PC-9 (cell line): ENCODE measurements around the gene ZNF654.

Experiments used
- EZH2 ChIP-seq: fragments of 200-600 bp; sonication (generic); IDR thresholded peaks from 2 replicates; pipeline ENCODE4 v1.8.0; 2017; ENCODE audit warnings: antibody characterized with exemption, low read depth
- TF ChIP-seq, protein P1 (sequence below): fragments of 200-600 bp; sonication (generic); conservative IDR thresholded peaks from 2 replicates; pipeline ENCODE4 v1.6.1; 2017; ENCODE audit warnings: mixed run types, antibody characterized with exemption, mild to moderate bottlenecking, moderate library complexity

- no peak for TF ChIP-seq EZH2
- TF ChIP-seq, protein P1, sequence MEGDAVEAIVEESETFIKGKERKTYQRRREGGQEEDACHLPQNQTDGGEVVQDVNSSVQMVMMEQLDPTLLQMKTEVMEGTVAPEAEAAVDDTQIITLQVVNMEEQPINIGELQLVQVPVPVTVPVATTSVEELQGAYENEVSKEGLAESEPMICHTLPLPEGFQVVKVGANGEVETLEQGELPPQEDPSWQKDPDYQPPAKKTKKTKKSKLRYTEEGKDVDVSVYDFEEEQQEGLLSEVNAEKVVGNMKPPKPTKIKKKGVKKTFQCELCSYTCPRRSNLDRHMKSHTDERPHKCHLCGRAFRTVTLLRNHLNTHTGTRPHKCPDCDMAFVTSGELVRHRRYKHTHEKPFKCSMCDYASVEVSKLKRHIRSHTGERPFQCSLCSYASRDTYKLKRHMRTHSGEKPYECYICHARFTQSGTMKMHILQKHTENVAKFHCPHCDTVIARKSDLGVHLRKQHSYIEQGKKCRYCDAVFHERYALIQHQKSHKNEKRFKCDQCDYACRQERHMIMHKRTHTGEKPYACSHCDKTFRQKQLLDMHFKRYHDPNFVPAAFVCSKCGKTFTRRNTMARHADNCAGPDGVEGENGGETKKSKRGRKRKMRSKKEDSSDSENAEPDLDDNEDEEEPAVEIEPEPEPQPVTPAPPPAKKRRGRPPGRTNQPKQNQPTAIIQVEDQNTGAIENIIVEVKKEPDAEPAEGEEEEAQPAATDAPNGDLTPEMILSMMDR, result no peak
Measured at GRCh38 chr3:88142094-88142624, 83.1 kb downstream of the ZNF654 start.
